Measurements from ENCODE around the gene MRPL50.

The MRPL50 gene

GRCh38 chr9:101417389-101417788 lies 19.0 kb upstream of the MRPL50 start:
- Histone ChIP-seq H3K36me3 (ENCODE audit: control insufficient read depth, insufficient read depth, low read length) (no peaks in the 10 kb centered on the region), H3K4me3 (replicated peaks; ENCODE audit: low read depth, low read length) (no peak overlapping the region), H3K27me3 (replicated peaks; ENCODE audit: control insufficient read depth, insufficient read depth, low read length) (no peaks in the 10 kb centered on the region)
- TF ChIP-seq CTCF (IDR thresholded peaks at IDR 0.05; ENCODE audit: insufficient read depth, low read length, poor library complexity, severe bottlenecking) = no peak
- DNase-seq (ENCODE audit: extremely low read depth, insufficient read length) = no peak

GRCh38 chr9:101415578-101415977 lies 17.2 kb upstream of the MRPL50 start:
- H3K4me3 ChIP-seq (replicated peaks; ENCODE audit: low read depth, low read length) = no peak overlapping the region
- H3K36me3 ChIP-seq (ENCODE audit: control insufficient read depth, insufficient read depth, low read length) = no peaks in the 10 kb centered on the region
- no peak for TF ChIP-seq CTCF (IDR thresholded peaks at IDR 0.05; ENCODE audit: insufficient read depth, low read length, poor library complexity, severe bottlenecking)
- no peaks in the 10 kb centered on the region for H3K27me3 ChIP-seq (replicated peaks; ENCODE audit: control insufficient read depth, insufficient read depth, low read length)
- DNase-seq (ENCODE audit: extremely low read depth, insufficient read length) = no peak

- Histone ChIP-seq H3K27me3 (replicated peaks; ENCODE audit: control insufficient read depth, insufficient read depth, low read length) (no peaks in the 10 kb centered on the region), H3K36me3 (ENCODE audit: control insufficient read depth, insufficient read depth, low read length) (no peaks in the 10 kb centered on the region), H3K4me3 (replicated peaks; ENCODE audit: low read depth, low read length) (no peak overlapping the region)
- DNase-seq (ENCODE audit: extremely low read depth, insufficient read length) = no peak
- TF ChIP-seq CTCF (IDR thresholded peaks at IDR 0.05; ENCODE audit: insufficient read depth, low read length, poor library complexity, severe bottlenecking) = no peak
Measured at GRCh38 chr9:101414839-101415238, 16.4 kb upstream of the MRPL50 start.

- TF ChIP-seq CTCF (IDR thresholded peaks at IDR 0.05; ENCODE audit: insufficient read depth, low read length, poor library complexity, severe bottlenecking) = no peak
- DNase-seq (ENCODE audit: extremely low read depth, insufficient read length) = no peak
- Histone ChIP-seq H3K4me3 (replicated peaks; ENCODE audit: low read depth, low read length) (no peak overlapping the region), H3K36me3 (ENCODE audit: control insufficient read depth, insufficient read depth, low read length) (peaks cover 10% of the 10 kb centered on the region), H3K27me3 (replicated peaks; ENCODE audit: control insufficient read depth, insufficient read depth, low read length) (no peaks in the 10 kb centered on the region)
Measured at GRCh38 chr9:101409079-101409477, 10.7 kb upstream of the MRPL50 start.

GRCh38 chr9:101408374-101409078 lies 10.1 kb upstream of the MRPL50 start:
- H3K36me3 ChIP-seq (ENCODE audit: control insufficient read depth, insufficient read depth, low read length) = peaks cover 10% of the 10 kb centered on the region
- no peak overlapping the region for H3K4me3 ChIP-seq (replicated peaks; ENCODE audit: low read depth, low read length)

More at GRCh38 chr9:101408374-101409078, 10.1 kb upstream of the MRPL50 start:
- no peak for DNase-seq (ENCODE audit: extremely low read depth, insufficient read length)
- TF ChIP-seq CTCF (IDR thresholded peaks at IDR 0.05; ENCODE audit: insufficient read depth, low read length, poor library complexity, severe bottlenecking) = no peak
- H3K27me3 ChIP-seq (replicated peaks; ENCODE audit: control insufficient read depth, insufficient read depth, low read length) = no peaks in the 10 kb centered on the region
